ENCODE data around the gene CTNNA1.
"Not testable (repeated sequence)": the region's sequence is repeated elsewhere in the genome, so short reads cannot be mapped to it uniquely, and the experiment has no call there.

Gene CTNNA1, protein sequence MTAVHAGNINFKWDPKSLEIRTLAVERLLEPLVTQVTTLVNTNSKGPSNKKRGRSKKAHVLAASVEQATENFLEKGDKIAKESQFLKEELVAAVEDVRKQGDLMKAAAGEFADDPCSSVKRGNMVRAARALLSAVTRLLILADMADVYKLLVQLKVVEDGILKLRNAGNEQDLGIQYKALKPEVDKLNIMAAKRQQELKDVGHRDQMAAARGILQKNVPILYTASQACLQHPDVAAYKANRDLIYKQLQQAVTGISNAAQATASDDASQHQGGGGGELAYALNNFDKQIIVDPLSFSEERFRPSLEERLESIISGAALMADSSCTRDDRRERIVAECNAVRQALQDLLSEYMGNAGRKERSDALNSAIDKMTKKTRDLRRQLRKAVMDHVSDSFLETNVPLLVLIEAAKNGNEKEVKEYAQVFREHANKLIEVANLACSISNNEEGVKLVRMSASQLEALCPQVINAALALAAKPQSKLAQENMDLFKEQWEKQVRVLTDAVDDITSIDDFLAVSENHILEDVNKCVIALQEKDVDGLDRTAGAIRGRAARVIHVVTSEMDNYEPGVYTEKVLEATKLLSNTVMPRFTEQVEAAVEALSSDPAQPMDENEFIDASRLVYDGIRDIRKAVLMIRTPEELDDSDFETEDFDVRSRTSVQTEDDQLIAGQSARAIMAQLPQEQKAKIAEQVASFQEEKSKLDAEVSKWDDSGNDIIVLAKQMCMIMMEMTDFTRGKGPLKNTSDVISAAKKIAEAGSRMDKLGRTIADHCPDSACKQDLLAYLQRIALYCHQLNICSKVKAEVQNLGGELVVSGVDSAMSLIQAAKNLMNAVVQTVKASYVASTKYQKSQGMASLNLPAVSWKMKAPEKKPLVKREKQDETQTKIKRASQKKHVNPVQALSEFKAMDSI

DNA sequence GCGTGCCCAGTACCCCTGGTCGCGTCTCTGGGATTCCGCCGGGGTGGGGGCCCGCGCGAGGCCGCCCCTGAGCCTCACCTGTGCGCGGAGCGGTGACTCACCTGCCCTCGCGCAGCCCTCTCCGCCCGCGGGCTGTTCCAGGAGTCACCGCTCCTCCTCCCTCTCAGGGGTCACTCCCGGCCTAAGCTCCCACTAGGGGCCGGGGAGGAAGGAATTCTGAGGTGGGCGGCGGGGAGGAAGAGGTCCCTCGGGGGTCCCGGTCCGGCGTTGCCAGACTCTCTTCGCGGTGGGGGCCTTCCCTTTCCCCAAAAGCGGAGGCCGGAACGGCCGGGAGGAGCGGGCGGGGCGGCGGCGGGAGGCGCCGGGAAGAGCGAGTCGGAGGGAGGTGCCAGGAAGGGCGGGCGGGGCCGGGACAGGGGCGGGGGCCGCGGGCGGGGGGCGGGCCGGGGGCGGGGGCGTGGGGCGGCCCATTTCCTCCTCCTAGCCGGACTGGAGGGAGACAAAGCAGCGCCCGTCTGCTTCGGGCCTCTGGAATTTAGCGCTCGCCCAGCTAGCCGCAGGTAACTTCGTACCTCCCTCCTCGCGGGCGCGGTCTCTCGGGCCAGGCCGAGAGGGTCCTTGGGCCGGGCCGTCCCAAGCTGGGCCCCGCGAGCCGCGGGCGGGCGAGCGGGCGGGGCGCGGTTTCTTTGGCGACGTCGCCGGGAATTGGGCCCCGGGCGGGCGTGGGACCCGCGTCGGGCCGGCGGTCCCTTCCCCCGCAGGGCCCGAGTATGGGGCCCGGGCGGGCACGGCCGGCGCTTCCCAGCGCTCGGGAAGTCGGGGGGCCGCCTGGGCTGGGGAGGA, at the start of gene CTNNA1:
Gene CTNNA1 (plus strand): TSS at position 475 of the 843 bp plus-strand sequence. CDS start 28,500 bp downstream, outside the sequence.
- DNase-seq = no peak

DNA sequence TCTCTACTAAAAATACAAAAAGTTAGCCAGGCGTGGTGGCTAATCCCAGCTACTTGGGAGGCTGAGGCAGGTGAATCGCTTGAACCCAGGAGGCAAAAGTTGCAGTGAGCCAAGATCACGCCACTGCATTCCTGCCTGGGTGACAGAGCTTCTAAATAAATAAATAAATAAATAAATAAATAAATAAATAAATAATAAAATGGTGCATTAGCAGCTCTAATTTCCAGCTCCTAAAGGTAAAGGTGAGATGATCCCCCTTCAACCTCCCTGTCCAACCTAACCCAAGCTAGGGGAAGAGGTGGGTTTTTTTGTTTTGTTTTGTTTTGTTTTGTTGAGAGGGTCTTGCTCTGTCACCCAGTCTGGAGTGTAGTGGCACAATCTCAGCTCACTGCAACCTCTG, 49.4 kb upstream of the CTNNA1 start:
- DNase-seq = not testable (repeated sequence)

DNA sequence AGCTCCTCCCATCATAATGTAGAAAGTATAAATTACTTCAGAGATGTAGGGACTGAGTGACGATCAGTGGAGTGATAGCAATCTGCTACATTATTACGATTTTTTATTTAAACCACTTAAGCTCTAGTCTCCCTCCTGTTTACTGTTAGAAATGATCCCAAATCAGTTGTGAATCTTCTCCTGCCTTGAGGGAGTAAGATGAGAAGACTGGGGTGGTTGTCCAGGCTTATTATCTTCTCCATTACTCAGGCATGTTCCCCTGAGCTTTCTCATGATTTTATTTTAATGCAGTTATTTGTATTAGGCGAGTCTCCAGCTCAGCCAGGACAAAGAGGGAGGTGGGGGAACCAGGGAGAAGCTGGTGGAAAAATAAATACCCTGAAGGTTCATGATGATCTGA, 48.2 kb upstream of the CTNNA1 start:
- no peak for DNase-seq

DNA sequence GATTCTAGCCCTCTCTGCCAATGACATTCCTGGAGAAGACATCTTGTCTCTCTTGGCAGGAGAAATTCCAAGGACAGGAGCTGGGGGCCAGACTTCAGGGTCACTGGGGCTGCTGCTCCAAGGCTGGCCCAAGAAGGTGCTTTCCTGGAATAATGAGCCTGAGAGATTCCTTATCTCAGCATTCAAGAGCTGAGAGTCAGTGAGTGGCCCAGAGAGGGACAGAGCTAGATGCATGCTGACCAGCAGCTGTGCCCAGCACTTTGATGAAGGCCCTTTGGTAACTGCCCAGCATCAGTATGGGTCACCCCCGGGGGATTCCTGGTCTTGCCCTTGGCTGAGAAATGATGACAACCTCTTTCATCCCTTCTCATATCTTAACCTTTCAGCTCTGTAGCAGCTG, 47.7 kb upstream of the CTNNA1 start:
- no peak for DNase-seq

DNA sequence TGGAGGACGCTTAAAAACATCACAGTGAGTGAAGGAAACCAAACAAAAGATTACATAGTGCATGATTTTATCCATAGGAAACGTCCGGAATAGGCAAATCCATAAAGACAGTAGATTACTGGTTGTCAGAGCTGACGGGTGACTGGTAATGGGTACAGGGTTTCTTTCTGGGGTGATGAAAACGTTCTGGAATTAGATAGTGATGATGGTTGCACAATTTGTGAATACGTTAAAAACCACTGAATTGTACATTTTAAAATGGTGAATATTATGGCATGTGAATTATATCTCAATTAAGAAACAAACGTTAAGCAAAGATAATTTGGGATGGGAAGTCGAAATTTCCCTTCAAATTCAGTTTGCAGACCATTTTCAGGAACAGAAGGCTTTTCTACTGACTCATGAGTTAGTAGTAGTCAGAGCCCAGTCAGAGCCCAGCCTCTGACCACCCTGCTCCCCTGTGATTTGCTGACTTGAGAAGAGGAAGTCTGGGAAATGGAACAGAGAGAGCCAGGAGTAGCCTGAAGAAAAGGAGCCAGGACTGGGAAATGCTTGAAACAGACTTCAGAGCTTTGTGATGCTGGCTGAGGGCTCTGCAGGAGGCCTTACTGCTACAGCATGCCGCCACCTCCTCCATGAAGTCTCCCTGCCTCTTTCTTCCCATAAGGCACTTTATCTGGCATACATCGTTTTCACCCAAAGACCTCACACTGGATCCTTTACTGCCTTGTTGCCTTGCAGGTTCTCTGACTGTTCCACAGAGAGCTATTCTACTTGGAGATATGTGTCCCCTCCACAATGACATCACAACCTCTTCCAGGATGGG, 46.4 kb upstream of the CTNNA1 start:
- no peak for DNase-seq

DNA sequence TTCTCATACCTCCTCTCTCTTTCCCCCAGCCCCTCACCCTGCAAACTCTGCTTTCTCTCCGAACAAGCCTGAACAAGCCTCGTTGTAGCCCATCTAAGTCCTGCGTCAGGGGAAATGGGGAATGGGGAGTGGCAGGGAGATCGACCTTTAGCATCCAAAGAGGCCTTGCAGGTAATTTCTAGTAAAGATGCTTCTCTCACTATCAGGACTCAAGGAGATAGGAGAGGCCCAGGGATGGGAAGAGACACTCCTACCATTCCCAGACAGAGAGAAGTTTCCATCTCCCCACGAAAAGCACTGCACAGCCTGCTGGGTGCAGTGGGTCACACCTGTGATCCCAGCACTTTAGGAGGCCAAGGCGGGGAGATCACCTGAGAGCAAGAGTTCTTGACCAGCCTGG, 44.4 kb upstream of the CTNNA1 start:
- no peak for DNase-seq

DNA sequence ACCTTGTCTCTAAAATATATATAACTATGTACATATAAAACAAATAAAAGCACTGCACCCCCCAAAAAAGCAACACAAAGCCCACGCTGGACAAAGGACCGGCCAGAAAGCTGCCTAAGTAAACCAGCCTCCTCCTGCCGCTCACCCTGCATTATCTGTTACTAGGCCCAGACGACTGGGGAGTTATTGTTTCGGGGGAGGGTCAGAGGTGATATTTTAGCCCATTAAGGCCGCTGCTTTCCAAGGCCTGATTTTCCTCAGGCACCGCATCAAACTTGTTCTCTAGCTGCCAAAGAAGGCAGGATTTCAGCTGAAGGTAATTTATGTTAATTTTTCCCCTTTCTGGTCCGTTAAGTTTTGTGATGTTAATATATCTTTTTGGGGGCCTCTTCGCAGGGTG, 44.0 kb upstream of the CTNNA1 start:
- no peak for DNase-seq

DNA sequence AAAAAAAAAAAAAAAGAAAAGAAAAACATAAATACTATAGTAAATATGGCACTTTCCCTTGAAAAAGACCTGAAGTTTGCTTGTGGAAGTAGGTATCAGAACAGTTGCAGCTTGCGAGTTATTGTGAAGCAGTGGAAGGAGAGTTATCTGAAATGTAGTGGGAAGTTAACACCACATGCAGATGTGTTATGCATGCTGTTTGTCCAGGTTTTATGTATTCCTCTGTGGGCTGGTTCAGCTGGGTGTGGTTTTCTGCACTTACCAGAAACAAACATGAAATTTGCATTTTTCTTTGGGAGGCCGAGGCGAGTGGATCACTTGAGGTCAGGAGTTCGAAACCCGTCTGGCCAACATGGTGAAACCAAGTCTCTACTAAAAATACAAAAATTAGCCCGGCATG, 42.1 kb upstream of the CTNNA1 start:
- no peak for DNase-seq

DNA sequence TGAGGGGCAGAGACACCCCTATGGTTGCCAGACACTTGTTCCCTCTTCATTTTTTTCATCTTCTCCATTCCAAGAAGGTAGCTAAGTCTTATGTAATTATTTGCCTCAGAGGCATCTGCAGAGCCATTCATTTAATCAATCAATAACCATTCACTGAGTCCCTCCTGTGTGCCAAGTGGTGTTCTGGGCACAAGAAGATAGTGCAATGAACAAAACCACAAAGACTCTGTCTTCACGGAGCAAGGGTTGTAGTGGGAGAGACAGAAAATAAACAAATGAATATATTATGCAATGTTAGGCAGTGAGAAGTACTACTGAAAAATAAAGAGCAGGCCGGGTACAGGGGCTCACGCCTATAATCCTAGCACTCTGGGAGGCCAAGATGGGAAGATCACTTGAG, 41.4 kb upstream of the CTNNA1 start:
- no peak for DNase-seq

DNA sequence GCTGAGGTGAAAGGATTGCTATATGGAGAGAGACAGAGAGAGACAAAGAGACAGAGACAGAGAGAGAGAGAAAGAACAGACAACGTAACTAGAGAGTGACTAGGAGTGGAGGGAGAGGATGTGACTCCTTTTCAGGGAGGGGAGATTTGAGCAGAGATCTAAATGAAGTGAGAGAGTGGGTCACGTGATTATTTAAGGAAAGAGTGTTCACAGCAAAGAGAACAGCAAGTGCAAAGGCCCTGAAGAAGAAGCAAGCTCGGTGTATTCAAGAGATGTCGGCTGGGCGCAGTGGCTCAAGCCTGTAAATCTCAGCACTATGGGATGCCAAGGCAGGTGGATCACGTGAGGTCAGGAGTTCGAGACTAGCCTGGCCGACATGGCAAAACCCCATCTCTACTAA, 40.9 kb upstream of the CTNNA1 start:
- DNase-seq = no peak

DNA sequence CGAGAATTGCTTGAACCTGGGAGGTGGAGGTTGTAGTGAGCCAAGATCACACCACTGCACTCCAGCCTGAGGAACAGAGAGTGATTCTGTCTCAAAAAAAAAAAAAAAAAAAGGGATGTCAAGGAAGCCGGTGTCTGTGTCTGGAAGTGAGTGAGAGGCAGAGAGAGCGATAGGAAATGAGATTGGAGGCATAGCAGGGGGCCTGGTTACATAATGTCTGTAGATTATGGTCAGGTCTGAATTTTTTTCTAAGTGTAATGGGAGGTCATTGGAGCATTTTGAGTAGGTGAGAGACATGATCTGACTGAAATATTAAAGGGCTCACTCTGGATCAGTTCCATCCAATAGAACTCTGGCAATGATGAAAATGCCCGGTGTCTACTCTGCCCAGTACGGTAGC, 40.4 kb upstream of the CTNNA1 start:
- DNase-seq = no peak

DNA sequence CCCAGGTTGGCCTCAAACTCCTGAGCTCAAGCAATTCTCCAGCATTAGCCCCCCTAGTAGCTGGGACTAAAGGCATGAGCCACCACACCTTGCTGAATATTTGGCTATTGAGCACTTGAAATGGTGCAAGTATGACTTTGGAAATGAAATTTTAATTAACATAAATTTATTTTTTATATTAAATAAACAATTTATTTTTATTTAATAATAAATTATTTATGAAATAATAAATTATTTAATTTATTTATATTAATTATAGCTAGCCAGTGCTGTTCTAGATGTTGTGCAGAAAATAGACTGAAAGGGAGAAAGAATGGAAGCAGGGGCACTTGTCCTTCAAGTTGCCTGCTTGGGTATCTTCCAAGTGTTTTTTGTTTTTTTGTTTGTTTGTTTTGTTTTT, 40.0 kb upstream of the CTNNA1 start:
- no peak for DNase-seq

DNA sequence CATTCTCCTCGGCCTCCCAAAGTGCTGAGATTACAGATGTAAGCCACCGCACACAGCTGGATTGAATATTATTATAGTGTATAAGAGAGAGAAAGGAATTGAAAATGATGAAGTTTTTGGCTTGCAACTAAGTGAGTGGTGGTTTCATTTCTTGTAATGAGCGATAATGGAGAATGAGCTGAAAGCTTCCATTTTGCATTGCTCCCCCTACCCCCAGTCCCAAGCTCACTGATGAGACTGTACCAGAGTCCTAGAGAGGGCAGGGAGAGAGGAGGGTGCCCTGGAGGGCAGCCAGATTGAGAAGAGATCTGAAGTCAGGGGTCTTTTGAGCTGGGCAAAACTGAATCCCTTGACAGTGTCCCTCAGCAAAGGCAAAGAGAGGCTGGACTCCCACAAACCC, 38.5 kb upstream of the CTNNA1 start:
- DNase-seq = no peak

DNA sequence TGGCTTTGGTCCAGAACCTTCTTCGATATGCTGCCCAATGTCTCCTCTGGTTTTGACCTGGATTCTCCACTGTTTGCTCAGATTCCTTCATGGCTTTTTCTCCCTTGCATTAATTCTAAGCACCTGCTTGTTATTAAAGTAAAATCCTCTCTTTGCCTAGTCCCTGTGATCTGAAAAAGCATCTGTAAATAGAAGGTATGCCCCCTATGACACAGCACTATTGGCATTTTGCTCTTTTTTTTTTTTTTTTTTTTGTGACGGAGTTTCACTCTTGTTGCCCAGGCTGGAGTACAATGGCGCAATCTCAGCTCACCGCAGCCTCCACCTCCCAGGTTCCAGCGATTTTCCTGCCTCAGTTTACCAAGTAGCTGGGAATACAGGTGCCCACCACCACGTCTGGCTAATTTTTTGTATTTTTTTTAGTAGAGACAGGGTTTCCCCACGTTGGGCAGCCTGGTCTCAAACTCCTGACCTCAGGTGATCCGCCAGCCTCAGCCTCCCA, 37.2 kb upstream of the CTNNA1 start:
- DNase-seq = not testable (repeated sequence)

DNA sequence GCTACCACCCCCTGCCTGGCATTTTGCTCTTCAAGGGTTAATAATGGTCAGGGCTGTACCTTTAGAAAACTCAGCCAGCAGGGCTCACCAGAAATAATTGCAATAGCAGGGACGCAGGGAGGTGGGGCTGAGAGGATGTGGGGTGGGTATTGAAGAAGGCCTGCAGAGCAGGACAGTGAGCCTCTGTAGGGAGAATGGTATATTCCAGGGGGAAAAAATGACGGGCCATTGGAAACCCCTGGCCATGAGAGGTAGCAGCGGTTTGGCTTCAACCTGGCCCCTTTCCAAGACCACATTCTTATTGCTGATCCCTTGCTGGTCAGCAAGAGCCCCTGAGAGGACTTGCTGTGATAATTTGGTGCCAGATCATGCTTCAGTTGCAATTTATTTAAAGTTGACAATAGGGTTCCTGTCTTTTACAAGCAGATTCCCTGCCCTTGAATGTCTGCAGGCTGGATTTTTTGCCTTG, 36.7 kb upstream of the CTNNA1 start:
- DNase-seq = peak; percentile 82

DNA sequence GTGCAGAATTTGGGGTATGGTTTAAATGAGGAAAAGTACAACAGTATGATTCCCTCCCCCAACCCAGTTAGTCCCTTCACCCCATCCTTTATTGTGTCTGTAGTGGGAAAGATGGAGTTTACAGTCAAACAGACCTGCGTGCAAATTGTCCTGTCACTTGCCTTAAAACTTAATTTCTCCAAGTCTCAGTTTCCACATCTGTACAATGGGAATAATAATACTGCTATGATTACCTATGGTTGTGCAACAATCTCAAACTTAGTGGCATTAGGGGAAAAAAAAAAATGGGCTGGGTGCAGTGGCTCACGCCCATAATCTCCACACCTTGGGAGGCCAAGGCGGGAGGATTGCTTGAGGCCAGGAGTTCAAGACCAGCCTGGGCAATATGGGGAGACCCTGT, 35.8 kb upstream of the CTNNA1 start:
- DNase-seq = no peak

DNA sequence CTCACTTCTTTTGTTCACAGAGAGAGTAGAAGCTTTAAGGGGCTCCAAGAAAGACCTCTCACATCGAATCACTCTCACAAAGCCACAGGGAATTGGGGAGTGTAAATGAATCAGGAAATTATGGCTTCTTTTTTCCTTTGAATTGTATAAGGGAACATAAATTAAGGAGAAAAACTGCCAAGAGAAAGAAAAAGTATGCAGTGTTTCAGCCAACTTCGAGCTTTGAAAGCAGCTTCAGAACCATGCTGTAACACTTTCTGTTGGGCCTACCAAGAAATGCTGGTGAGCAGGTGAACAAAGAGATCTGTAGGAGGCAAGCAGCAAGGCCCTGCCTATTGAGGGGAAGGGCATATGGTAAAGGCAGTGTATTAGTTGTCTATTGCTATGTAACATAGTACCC, 33.4 kb upstream of the CTNNA1 start:
- DNase-seq = no peak

DNA sequence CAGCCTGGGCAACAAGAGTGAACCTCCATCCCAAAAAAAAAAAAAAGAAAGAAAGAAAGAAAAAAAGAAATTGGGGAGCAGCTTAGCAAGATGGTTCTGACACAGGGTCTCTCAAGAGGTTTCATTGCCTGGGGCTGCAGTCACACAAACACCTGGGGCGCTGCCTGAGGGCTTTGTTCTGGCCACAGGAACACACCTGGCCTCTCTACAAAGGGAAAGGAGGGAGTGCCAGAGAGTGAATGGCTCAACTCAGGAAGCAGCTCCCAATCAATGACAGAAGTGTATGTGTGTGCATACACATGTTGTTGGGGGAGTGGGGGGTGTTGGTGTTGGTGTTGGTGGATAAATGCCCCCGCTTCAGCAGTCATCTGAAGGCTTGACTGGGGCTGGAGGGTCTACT, 32.4 kb upstream of the CTNNA1 start:
- no peak for DNase-seq

DNA sequence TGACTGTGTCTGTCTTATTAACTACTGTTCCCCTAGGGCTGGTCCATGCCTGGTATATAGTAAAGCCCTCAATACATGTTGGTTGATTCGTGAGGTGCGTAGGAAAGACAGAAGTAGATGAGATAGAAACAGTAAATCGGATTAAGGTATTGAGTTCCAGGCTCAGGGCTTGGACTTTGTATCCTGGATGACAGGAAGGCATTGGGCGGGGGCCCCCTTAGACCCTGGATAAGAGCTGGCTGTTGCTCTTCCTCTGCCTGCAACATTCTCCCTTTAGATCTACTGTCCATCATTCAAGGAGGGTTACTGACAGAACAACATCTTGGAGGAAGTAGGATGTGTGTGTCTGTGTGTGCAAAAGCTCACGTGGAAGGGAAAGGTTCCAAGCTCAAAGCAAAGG, 31.2 kb upstream of the CTNNA1 start:
- DNase-seq = no peak

DNA sequence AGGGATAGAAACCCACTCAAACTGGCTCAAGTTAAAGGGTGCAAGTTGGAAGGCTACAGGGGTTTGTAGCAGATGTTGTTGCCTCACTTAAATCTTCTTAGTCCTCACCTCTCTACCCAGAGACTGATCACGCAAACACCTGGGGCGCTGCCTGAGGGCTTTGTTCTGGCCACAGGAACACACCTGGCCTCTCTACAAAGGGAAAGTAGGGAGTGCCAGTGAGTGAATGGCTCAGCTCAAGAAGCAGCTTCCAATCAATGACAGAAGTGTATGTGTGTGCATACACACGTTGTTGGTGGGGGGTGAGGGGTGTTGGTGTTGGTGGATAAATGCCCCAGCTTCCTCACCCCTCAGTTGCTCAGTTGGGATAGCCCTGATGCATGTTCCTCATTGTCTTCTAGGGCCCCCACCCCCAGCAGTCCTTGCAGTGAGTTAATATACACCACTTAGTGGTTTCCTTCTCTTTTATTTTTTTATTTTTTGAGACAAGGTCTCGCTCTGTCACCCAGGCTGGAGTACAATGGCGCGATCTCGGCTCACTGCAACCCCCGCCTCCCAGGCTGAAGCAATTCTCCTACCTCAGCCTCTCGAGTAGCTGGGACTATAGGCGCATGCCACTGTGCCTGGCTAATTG, 30.6 kb upstream of the CTNNA1 start:
- no peak for DNase-seq

DNA sequence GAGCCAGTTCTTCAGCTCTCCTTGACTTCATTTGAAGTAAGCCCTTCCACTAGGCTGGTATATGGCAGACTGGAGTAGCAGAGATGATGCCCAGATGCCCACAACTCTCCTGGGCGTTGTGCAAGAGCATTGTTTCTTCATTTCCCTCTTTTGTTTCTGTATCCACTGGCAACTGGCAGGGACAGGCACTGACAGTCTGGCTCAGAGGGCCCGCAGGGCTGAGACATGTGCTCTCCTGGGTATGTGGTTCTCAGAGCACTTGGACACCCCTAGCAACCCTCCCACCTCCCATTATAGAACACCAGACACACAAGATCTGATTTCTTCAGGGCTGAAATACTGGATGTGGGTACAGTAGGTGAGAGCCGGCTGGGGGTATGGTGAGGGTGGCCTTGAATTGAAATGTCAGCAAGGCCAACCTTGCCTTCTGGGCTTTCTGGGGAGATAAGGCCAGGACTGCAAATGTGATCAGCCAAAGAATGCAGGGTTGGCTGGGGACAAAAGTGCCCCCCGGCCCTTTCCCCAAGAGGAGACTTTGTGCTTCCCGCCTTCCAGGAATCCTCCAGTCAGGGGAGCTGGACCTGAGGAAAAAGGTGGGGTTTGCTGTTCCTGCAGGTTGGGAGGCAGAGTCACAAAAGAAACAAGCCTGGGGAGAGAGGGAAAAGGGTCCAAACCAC, 28.6 kb upstream of the CTNNA1 start:
- no peak for DNase-seq

Data from NCI-H1417 treated with DMSO at 0.1 percent for 48 hours (cell line).